Lower leg skin (tissue), 3 donors: ENCODE data around the gene EPHA3.

Experiments
- CTCF ChIP-seq, 3 donors: fragments of 450-650 bp; IDR thresholded peaks; one replicate each; pipeline ENCODE4 v1.5.1; 2016; ENCODE audit warnings: antibody characterized with exemption in 3 of 3, mild to moderate bottlenecking in 3 of 3, moderate library complexity in 2 of 3
- POLR2A ChIP-seq, 2 donors: fragments of 450-650 bp; IDR thresholded peaks; one replicate each; pipeline ENCODE4 v1.6.1; 2016 to 2017; ENCODE audit warnings: antibody characterized with exemption in 2 of 2, mild to moderate bottlenecking in 1 of 2, moderate library complexity in 1 of 2

GRCh38 chr3:89198591-89198990, 91.2 kb downstream of the EPHA3 start:
- TF ChIP-seq CTCF (IDR thresholded peaks at IDR 0.05): no peak
- no peak for TF ChIP-seq POLR2A (IDR thresholded peaks at IDR 0.05)
